ENCODE measurements around the gene DOK7. TPM values are rescaled to one million over a fixed set of nuclear protein-coding genes. Genes with fewer than 3 reads are reported as not detected.

The DOK7 gene
- total and polyA plus RNA-seq, 2 of the 4 experiments (the other 2 are of a cell fraction) = not detected

- no TSS peak for BruUV-seq (replicated peaks)
- ChIA-PET POLR2A (ENCODE audit: unreplicated experiment) (no interaction called here), CTCF (interaction anchor here (0.6 to 0.8 kb wide), 3 partner anchors 28 to 465 kb away, joined by 3 read pairs; no protein-coding TSS in a partner anchor)
These were observed 14.8 kb downstream of the DOK7 start for GRCh38 chr4:3477750-3478430.

More at GRCh38 chr4:3477750-3478430, 14.8 kb downstream of the DOK7 start:
- no peaks in the 10 kb centered on the region for H4K20me1 ChIP-seq (ENCODE audit: insufficient read depth, low read length)
- H3K56ac ChIP-seq (ENCODE audit: extremely low read depth, insufficient read depth, low read length) = no peak overlapping the region
- dilution Hi-C loops (cut with HindIII; ENCODE audit: low sequenced_read_pairs, unreplicated experiment) = no loop called here
- H3K27ac ChIP-seq (ENCODE audit: insufficient read depth, low read length) = no peak overlapping the region
- H3K27me3 ChIP-seq (ENCODE audit: control insufficient read depth, insufficient read depth, low read length) = peaks cover 44% of the 10 kb centered on the region
- no peak overlapping the region for H3K4me2 ChIP-seq (ENCODE audit: low read depth, low read length)
- no peak overlapping the region for H3K23ac ChIP-seq (ENCODE audit: low read depth, low read length)
- WGBS, 2 experiments (ENCODE audit: extremely low coverage in 2 of 2, insufficient read length in 1 of 2) = 75% methylated on average over 2 of the region's 23 CpGs; no CpG with 5 or more reads in 1 of the 2 experiments
- H3K14ac ChIP-seq (replicated peaks; ENCODE audit: low read depth, low read length) = no peak overlapping the region
- H4K91ac ChIP-seq (ENCODE audit: insufficient read depth, low read depth, low read length) = no peak overlapping the region
- no peak for ATAC-seq (ENCODE audit: low read depth)
- no peak overlapping the region for H2BK15ac ChIP-seq (ENCODE audit: low read depth, low read length)
- TF ChIP-seq BHLHE40 (IDR thresholded peaks at IDR 0.05; ENCODE audit: low read depth, low read length) = no peak
- TF ChIP-seq MAZ (IDR thresholded peaks at IDR 0.05; ENCODE audit: borderline replicate concordance, low read depth, low read length) = no peak
- no peak for TF ChIP-seq RFX5 (IDR thresholded peaks at IDR 0.05; ENCODE audit: low read depth, low read length)
- TF ChIP-seq FOS (IDR thresholded peaks at IDR 0.05; ENCODE audit: low read depth, low read length) = no peak
- TF ChIP-seq, protein P1, sequence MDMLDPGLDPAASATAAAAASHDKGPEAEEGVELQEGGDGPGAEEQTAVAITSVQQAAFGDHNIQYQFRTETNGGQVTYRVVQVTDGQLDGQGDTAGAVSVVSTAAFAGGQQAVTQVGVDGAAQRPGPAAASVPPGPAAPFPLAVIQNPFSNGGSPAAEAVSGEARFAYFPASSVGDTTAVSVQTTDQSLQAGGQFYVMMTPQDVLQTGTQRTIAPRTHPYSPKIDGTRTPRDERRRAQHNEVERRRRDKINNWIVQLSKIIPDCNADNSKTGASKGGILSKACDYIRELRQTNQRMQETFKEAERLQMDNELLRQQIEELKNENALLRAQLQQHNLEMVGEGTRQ (IDR thresholded peaks at IDR 0.05; ENCODE audit: low read depth, low read length) = no peak
- TF ChIP-seq, protein P2, sequence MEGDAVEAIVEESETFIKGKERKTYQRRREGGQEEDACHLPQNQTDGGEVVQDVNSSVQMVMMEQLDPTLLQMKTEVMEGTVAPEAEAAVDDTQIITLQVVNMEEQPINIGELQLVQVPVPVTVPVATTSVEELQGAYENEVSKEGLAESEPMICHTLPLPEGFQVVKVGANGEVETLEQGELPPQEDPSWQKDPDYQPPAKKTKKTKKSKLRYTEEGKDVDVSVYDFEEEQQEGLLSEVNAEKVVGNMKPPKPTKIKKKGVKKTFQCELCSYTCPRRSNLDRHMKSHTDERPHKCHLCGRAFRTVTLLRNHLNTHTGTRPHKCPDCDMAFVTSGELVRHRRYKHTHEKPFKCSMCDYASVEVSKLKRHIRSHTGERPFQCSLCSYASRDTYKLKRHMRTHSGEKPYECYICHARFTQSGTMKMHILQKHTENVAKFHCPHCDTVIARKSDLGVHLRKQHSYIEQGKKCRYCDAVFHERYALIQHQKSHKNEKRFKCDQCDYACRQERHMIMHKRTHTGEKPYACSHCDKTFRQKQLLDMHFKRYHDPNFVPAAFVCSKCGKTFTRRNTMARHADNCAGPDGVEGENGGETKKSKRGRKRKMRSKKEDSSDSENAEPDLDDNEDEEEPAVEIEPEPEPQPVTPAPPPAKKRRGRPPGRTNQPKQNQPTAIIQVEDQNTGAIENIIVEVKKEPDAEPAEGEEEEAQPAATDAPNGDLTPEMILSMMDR (conservative IDR thresholded peaks at IDR 0.05; ENCODE audit: low read depth, low read length) = no peak
- no peak for TF ChIP-seq SMC3 (IDR thresholded peaks at IDR 0.05; ENCODE audit: low read depth, low read length)
- no peak for TF ChIP-seq POLR2A (IDR thresholded peaks at IDR 0.05; ENCODE audit: low read depth, low read length)
- TF ChIP-seq CEBPB (IDR thresholded peaks at IDR 0.05; ENCODE audit: low read depth, low read length) = no peak
- no peak for TF ChIP-seq NFE2L2 (IDR thresholded peaks at IDR 0.05; ENCODE audit: low read depth, low read length)
- TF ChIP-seq RAD21 (IDR thresholded peaks at IDR 0.05; ENCODE audit: low read length) = no peak
- no peak for TF ChIP-seq MXI1 (IDR thresholded peaks at IDR 0.05; ENCODE audit: borderline replicate concordance, low read depth, low read length)
- no peak for TF ChIP-seq CHD1 (IDR thresholded peaks at IDR 0.05; ENCODE audit: low read depth, low read length)
- no peak for TF ChIP-seq RCOR1 (IDR thresholded peaks at IDR 0.05; ENCODE audit: insufficient replicate concordance, low read length)
- TF ChIP-seq MAFK (IDR thresholded peaks at IDR 0.05; ENCODE audit: low read depth, low read length) = no peak
- TF ChIP-seq, protein P3, sequence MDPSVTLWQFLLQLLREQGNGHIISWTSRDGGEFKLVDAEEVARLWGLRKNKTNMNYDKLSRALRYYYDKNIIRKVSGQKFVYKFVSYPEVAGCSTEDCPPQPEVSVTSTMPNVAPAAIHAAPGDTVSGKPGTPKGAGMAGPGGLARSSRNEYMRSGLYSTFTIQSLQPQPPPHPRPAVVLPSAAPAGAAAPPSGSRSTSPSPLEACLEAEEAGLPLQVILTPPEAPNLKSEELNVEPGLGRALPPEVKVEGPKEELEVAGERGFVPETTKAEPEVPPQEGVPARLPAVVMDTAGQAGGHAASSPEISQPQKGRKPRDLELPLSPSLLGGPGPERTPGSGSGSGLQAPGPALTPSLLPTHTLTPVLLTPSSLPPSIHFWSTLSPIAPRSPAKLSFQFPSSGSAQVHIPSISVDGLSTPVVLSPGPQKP (IDR thresholded peaks at IDR 0.05; ENCODE audit: borderline replicate concordance, low read depth, low read length) = no peak
- no peak overlapping the region for H3K4ac ChIP-seq (ENCODE audit: low read depth, low read length)
- H3K9me1 ChIP-seq (ENCODE audit: insufficient read depth, low read length) = no peaks in the 10 kb centered on the region
- H3K4me3 ChIP-seq (ENCODE audit: insufficient read depth, low read depth, low read length) = no peak overlapping the region
- H3K79me1 ChIP-seq (ENCODE audit: low read depth in 1 of 2, low read length in 2 of 2) = no peaks in the 10 kb centered on the region
- H3K9me3 ChIP-seq (ENCODE audit: control insufficient read depth, insufficient read depth, low read length) = no peaks in the 10 kb centered on the region
- no peak overlapping the region for H2AK9ac ChIP-seq (replicated peaks; ENCODE audit: low read depth, low read length, poor library complexity)
- intact Hi-C loops (cut with micrococcal nuclease) = no loop called here
- no peak overlapping the region for H3K18ac ChIP-seq (ENCODE audit: low read depth, low read length)
- H3K9ac ChIP-seq (ENCODE audit: low read depth, low read length) = no peak overlapping the region
- no peak overlapping the region for H2BK120ac ChIP-seq (ENCODE audit: low read depth, low read length)
- H2AFZ ChIP-seq (replicated peaks; ENCODE audit: low read length, poor library complexity) = no peak overlapping the region
- no peaks in the 10 kb centered on the region for H3K4me1 ChIP-seq (ENCODE audit: control insufficient read depth, insufficient read depth, low read length)
- no peak overlapping the region for H2BK5ac ChIP-seq (ENCODE audit: low read depth, low read length, poor library complexity, severe bottlenecking)
- H4K5ac ChIP-seq (ENCODE audit: low read depth, low read length) = no peak overlapping the region
- no peak overlapping the region for H4K8ac ChIP-seq (ENCODE audit: low read depth in 2 of 2, low read length in 2 of 2)
- H2BK20ac ChIP-seq (ENCODE audit: low read depth, low read length) = no peak overlapping the region
- H3K36me3 ChIP-seq (ENCODE audit: control insufficient read depth, insufficient read depth, low read length) = no peaks in the 10 kb centered on the region
- in situ Hi-C loops (cut with MboI; ENCODE audit: low sequenced_read_pairs) = no loop called here
- DNase-seq = no peak
- H2AK5ac ChIP-seq (ENCODE audit: low read depth, low read length) = no peak overlapping the region
